NCI-H1436 treated with DMSO at 0.1 percent for 48 hours (cell line): ENCODE results near the gene SHC3.

Experiments
- DNase-seq: peaks from one replicate; lab custom pipeline; 2025; lab: John Stamatoyannopoulos, UW

SHC3 gene

GRCh38 chr9:88957526-88957925 lies 221.1 kb downstream of the SHC3 start:
- DNase-seq: no peak
